ENCODE results near the gene PLXNC1.

Gene PLXNC1

GRCh38 chr12:94287245-94287628, 138.9 kb downstream of the PLXNC1 start:
- TF ChIP-seq CTCF (IDR thresholded peaks at IDR 0.05; ENCODE audit: low read depth, low read length) = no peak
- no peak overlapping the region for H3K4me3 ChIP-seq (replicated peaks in 1 of 2; ENCODE audit: low read depth in 2 of 2, low read length in 2 of 2)
- DNase-seq (ENCODE audit: low read depth in 2 of 2) = no peak

- no peak for TF ChIP-seq CTCF (IDR thresholded peaks at IDR 0.05; ENCODE audit: low read depth, low read length)
- peak; percentile 73 to 93 for DNase-seq (ENCODE audit: low read depth in 2 of 2)
- H3K4me3 ChIP-seq (replicated peaks in 1 of 2; ENCODE audit: low read depth in 2 of 2, low read length in 2 of 2) = no peak overlapping the region
Measured at GRCh38 chr12:94289461-94290312, 141.3 kb downstream of the PLXNC1 start.

GRCh38 chr12:94290353-94290752, 142.0 kb downstream of the PLXNC1 start:
- no peak for DNase-seq (ENCODE audit: low read depth in 2 of 2)
- no peak for TF ChIP-seq CTCF (IDR thresholded peaks at IDR 0.05; ENCODE audit: low read depth, low read length)

GRCh38 chr12:94297096-94297699, 148.8 kb downstream of the PLXNC1 start:
- no peak for DNase-seq (ENCODE audit: low read depth in 2 of 2)
- no peak for TF ChIP-seq CTCF (IDR thresholded peaks at IDR 0.05; ENCODE audit: low read depth, low read length)
- H3K4me3 ChIP-seq (replicated peaks in 1 of 2; ENCODE audit: low read depth in 2 of 2, low read length in 2 of 2) = no peak overlapping the region

More at GRCh38 chr12:94290353-94290752, 142.0 kb downstream of the PLXNC1 start:
- H3K4me3 ChIP-seq (replicated peaks in 1 of 2; ENCODE audit: low read depth in 2 of 2, low read length in 2 of 2) = no peak overlapping the region

- TF ChIP-seq CTCF (IDR thresholded peaks at IDR 0.05; ENCODE audit: low read depth, low read length) = no peak
Measured at GRCh38 chr12:94297876-94298505, 149.6 kb downstream of the PLXNC1 start.

GRCh38 chr12:94299846-94300245, 151.5 kb downstream of the PLXNC1 start:
- H3K4me3 ChIP-seq (replicated peaks in 1 of 2; ENCODE audit: low read depth in 2 of 2, low read length in 2 of 2) = no peak overlapping the region
- DNase-seq (ENCODE audit: low read depth in 2 of 2) = no peak
- TF ChIP-seq CTCF (IDR thresholded peaks at IDR 0.05; ENCODE audit: low read depth, low read length) = no peak

More at GRCh38 chr12:94297876-94298505, 149.6 kb downstream of the PLXNC1 start:
- no peak overlapping the region for H3K4me3 ChIP-seq (replicated peaks in 1 of 2; ENCODE audit: low read depth in 2 of 2, low read length in 2 of 2)
- peak in 1 of 2 donors; percentile 36 for DNase-seq (ENCODE audit: low read depth in 2 of 2)
